PFSK-1 (cell line): ENCODE measurements around the gene TBC1D21.

Experiments used
- POLR2AphosphoS5 ChIP-seq: IDR thresholded peaks from 2 replicates; pipeline ENCODE4 v1.6.1; 2012; ENCODE audit warnings: low read depth, mild to moderate bottlenecking, control low read depth, low read length, moderate library complexity
- REST ChIP-seq, 2 experiments: IDR thresholded peaks; 2 replicates each; pipeline versions ENCODE4 v1.6.1 to v1.8.0; 2011 to 2012; ENCODE audit warnings: low read depth in 2 of 2, low read length in 2 of 2, control low read depth in 1 of 2, inconsistent platforms in 1 of 2, mild to moderate bottlenecking in 1 of 2, moderate library complexity in 1 of 2; ENCODE audit not compliant: insufficient read depth in 1 of 2
- TAF1 ChIP-seq: IDR thresholded peaks from 2 replicates; pipeline ENCODE4 v1.6.1; 2012; ENCODE audit warnings: low read length, control low read depth, borderline replicate concordance; ENCODE audit not compliant: insufficient read depth

GRCh38 chr15:73843787-73844186 lies 29.6 kb upstream of the TBC1D21 start:
- no peak for TF ChIP-seq TAF1
- no peak for TF ChIP-seq POLR2AphosphoS5
- TF ChIP-seq REST (IDR thresholded peaks at IDR 0.05; ENCODE audit: insufficient read depth in 1 of 2, low read depth in 2 of 2, low read length in 2 of 2) = no peak
